ENCODE results near the gene TNFRSF13B.
"Not testable (repeated sequence)": the region's sequence is repeated elsewhere in the genome, so short reads cannot be mapped to it uniquely, and the experiment has no call there.

Gene TNFRSF13B

GRCh38 chr17:16911141-16911937, 60.6 kb downstream of the TNFRSF13B start:
- no peak for DNase-seq (ENCODE audit: low read depth)
- TF ChIP-seq CTCF (conservative IDR thresholded peaks at IDR 0.05; ENCODE audit: low read length) = no peak
- H3K4me3 ChIP-seq (ENCODE audit: low read length) = no peak overlapping the region

GRCh38 chr17:16910341-16910740, 61.6 kb downstream of the TNFRSF13B start:
- no peak for DNase-seq (ENCODE audit: low read depth)
- TF ChIP-seq CTCF (conservative IDR thresholded peaks at IDR 0.05; ENCODE audit: low read length) = no peak
- H3K4me3 ChIP-seq (ENCODE audit: low read length) = no peak overlapping the region

GRCh38 chr17:16909472-16910246, 62.3 kb downstream of the TNFRSF13B start:
- DNase-seq (ENCODE audit: low read depth) = no peak
- TF ChIP-seq CTCF (conservative IDR thresholded peaks at IDR 0.05; ENCODE audit: low read length) = no peak
- H3K4me3 ChIP-seq (ENCODE audit: low read length) = no peak overlapping the region

- TF ChIP-seq CTCF (conservative IDR thresholded peaks at IDR 0.05; ENCODE audit: low read length) = no peak
- H3K4me3 ChIP-seq (ENCODE audit: low read length) = no peak overlapping the region
- DNase-seq (ENCODE audit: low read depth) = no peak
These were observed 63.6 kb downstream of the TNFRSF13B start for GRCh38 chr17:16908273-16908672.

- H3K4me3 ChIP-seq (ENCODE audit: low read length) = no peak overlapping the region
- peak; percentile 6 for DNase-seq (ENCODE audit: low read depth)
- TF ChIP-seq CTCF (conservative IDR thresholded peaks at IDR 0.05; ENCODE audit: low read length) = no peak
These were observed 65.2 kb downstream of the TNFRSF13B start for GRCh38 chr17:16906680-16907079.

- peak; percentile 97 for DNase-seq (ENCODE audit: low read depth)
- no peak for TF ChIP-seq CTCF (conservative IDR thresholded peaks at IDR 0.05; ENCODE audit: low read length)
- H3K4me3 ChIP-seq (ENCODE audit: low read length) = no peak overlapping the region
These were observed 66.2 kb downstream of the TNFRSF13B start for GRCh38 chr17:16905593-16906191.

GRCh38 chr17:16903070-16903469, 68.8 kb downstream of the TNFRSF13B start:
- H3K4me3 ChIP-seq (ENCODE audit: low read length); DNase-seq (ENCODE audit: low read depth): not testable (repeated sequence)
